GM12872 (cell line): Measurements from ENCODE around the gene MEF2C.

ENCODE experiments used
- CTCF ChIP-seq: IDR thresholded peaks from 3 replicates; pipeline ENCODE4 v1.5.1; 2011; ENCODE audit warnings: low read depth, mild to moderate bottlenecking, low read length, moderate library complexity; ENCODE audit not compliant: insufficient read depth

The MEF2C gene

GRCh38 chr5:88667496-88668201 lies 215.3 kb downstream of the MEF2C start:
- TF ChIP-seq CTCF: no peak
